ENCODE results near the gene PACS2.
"Not testable (repeated sequence)": the region's sequence is repeated elsewhere in the genome, so short reads cannot be mapped to it uniquely, and the experiment has no call there.

Gene PACS2

GRCh38 chr14:105351920-105352851 lies 37.6 kb downstream of the PACS2 start:
- FAIRE-seq = no peak

DNA sequence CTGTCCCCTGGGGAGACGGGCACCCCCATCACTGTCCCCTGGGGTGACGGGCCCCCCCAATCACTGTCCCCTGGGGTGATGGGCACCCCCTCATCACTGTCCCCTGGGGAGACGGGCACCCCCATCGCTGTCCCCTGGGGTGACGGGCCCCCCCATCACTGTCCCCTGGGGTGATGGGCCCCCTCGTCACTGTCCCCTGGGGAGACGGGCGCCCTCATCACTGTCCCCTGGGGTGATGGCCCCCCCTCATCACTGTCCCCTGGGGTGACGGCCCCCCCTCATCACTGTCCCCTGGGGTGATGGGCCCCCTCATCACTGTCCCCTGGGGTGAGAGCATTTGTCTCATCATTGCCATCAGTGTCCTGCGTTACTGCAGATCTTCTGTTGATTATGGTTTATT lies 38.6 kb downstream of the PACS2 start:
- FAIRE-seq = no peak

DNA sequence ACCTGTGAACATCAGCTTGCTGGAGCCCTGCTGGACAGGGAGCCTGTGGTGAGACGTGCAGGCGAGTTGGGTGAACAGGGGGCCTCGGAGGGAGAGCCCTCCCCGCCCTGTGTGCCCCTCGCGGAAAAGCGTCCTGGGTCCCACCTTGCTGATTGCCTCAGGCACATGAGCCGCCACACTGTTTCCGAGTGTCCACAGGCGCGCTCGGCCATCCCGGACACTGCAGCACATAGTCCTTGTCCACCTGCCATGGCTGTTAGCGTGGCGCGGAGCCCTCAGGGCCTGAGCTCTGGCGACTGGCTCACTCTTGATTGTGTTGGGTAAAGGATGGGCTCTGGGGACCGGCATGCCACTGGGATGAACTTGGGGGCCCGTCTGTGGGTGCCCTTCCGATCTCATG lies 40.0 kb downstream of the PACS2 start:
- FAIRE-seq = no peak

DNA sequence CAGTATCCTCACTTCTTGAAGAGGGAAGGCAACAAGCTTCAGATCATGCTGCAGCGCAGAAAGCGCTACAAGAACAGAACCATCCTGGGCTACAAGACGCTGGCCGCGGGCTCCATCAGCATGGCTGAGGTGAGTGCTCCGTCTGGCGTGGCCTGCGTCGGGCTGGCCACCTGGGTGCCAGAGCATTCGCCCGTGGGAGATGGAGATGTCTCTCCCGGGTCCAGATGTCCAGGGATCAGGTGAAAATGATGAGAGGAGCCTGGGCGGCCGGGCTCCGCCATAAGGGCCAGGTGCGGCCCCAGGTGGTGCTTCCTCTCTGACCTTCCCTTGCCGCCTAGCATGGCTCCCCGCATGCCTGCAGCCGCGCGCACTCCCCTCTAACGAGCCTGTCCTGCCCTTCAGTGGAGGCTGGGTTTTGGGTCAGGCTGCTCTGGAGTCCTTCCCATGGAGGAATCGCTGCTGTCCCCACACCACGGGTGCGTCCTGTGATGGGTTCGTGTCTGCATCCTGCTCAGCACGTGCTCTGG lies 40.6 kb downstream of the PACS2 start:
- FAIRE-seq = no peak

- no peak for FAIRE-seq
These were observed 41.5 kb downstream of the PACS2 start for GRCh38 chr14:105355850-105356604.

GRCh38 chr14:105356927-105357326 lies 42.4 kb downstream of the PACS2 start:
- FAIRE-seq = no peak

- FAIRE-seq = no peak
These were observed 43.1 kb downstream of the PACS2 start for GRCh38 chr14:105357626-105358025.

DNA sequence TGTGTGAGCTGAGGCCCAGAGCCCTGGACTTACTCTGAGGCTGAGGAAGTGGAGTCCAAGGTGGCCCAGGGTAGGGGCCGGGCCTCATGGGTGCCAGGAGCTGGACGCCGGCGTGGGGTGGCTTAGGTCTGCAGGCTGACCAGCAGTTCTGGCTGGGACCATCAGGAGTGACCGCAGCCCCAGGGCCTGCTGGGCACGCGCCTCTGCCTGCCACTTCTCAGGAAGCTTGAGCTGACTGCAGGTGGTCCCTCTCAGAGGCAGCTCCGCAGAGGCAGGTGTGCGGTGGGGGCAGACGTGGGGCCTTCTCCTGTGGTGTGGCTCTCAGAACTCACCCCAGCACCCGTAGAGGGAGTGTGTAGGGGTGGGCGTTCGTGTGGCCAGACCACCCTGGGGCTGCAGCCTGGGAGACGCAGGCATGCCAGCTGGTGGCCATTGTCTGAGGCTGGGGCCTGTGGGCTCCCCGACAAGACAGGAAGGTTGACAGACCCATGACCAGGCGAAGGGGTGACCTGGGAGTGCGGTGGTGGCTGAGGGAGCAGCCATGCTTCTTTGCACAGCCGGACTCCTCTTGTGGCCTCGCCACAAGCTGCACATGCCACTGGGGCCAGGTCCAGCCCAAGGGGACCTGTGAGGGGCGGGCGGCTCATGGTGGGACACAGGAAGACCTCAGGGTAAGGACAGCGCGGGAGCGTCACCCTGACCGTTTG lies 43.7 kb downstream of the PACS2 start:
- FAIRE-seq = no peak

- no peak for FAIRE-seq
These were observed 44.4 kb downstream of the PACS2 start for GRCh38 chr14:105358943-105359342.

- not testable (repeated sequence) for FAIRE-seq
These were observed 46.9 kb downstream of the PACS2 start for GRCh38 chr14:105361412-105361811.

GRCh38 chr14:105363847-105364708 lies 49.5 kb downstream of the PACS2 start:
- no peak for FAIRE-seq

- no peak for FAIRE-seq
These were observed 50.6 kb downstream of the PACS2 start for GRCh38 chr14:105365101-105365500.

DNA sequence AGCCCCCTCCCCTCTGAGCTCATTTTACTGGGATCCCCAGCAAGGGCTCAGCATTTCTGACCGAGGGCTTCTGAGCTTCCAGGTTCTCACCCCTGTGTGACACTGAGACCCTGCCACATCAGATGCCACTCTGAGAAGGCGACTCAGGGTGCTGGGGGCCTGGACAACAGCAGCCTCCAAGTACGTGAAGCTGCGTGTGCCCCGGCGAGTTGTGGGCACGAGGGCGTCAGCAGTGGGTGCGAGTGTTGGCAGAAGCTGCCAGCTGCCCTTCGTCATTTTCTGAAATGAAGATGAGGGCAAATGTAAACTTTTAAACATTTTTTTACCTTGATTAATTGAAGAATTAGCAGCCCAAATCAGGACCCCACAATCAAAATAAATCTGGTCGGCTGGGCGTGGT lies 51.1 kb downstream of the PACS2 start:
- no peak for FAIRE-seq

DNA sequence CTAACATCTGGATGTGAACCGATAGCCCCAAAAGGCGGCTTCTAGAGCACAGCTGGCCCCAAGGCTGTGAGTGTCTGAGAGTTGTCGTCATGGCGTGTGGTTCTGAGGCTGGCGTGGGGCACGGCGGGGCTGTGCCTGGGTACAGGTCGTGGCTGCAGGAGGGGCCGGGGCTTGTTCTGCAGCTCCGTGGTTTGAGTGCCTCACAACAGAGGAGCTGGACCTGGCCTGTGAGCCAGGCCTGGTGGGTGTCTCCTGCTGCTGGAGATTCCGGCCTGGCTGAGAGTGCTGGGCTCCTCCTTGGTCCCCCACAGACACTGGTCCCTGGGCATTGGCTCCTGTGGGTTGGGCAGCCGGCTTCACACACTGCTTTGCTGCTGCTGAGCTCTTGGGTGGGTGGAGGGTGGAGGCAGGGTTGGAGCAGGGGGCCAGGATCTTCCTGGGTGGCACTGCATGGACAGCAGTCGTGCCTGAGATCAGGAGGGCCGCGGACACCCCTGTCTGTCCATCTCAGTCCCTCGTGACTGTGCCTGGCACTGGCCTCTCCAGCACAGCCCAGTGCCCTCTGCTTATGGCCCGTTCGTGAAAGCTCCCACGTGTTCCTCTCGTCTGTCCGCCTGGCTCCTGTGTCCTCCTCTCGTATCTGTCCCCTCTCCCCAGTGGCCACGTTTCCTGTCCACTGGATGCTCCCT lies 52.0 kb downstream of the PACS2 start:
- FAIRE-seq = no peak

DNA sequence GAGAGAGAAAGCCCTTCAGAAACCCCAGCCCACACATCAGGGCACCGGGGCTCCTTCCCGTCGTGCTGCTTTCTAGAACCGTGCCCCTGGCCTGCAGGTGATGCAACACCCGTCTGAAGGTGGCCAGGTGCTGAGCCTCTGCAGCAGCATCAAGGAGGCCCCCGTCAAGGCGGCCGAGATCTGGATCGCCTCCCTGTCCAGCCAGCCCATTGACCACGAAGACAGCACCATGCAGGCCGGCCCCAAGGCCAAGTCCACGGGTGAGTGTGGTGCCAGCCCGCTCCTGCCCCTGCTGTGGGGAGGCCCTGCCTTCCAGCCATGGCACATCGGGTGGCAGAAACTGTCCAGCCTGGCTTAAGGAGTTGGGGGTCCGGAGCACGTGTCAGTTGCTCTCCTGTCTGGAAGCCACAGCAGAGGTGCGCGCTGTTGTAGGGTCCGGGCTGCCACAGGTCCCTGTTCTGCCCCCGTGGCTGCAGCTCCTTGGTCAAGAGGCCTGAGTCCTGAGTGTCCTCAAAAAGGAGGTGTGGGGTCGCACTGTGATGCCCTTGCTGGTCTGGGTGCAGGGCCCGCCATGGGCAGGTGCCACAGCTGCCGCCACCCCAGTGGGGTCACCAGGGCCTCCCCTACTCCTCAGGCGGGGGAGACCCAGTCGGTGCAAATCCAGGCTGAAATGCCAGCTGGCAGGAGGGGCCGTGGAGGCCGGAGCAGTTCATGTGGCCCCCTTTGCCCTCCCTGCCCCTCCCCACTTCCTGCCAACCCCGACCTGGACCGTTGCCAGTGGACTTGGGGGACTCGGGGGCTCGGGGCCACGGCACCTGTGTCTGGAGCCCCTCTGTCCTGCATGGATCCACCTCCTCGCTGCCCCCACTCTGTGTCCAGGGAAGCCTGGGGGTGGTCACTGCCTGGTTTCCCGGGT lies 52.8 kb downstream of the PACS2 start:
- no peak for FAIRE-seq

GRCh38 chr14:105368032-105368417 lies 53.5 kb downstream of the PACS2 start:
- FAIRE-seq = no peak

GRCh38 chr14:105368426-105368825 lies 53.9 kb downstream of the PACS2 start:
- FAIRE-seq = no peak

DNA sequence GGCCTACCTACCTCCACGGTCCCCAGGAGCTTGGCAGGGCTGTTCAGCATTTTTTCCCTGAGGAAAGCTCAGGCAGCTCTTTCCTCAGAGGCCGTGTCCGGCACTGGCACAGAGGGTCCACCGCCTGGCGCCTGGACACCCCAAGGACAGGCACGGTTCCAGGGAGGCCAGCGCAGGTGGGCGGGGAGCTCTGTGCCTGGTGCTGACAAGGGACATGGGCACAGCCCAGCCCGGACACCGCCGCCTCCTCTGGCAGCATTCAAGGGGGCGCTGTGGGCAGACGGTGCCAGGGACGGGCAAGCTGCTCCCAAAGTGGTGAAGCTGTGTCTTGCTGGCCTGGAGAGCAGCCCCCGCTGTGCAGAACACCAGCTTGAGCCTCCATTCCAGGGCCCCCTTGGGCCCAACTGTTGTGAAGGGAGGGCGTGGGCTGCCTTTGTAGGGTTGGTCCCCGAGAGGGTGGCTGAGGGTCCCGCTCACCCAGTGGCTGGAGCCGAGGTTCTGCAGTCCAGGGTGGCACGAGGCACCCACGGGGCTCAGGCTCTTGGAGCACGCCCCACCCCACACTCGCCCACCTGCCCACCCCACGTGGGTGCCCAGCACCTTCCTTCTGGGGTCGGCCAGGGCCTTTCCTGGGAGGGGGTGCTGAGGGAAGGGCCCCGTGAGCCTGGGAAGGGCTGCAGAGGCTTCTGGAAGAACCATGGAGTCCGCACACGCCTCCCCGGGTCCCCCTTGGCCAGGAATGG lies 54.5 kb downstream of the PACS2 start:
- FAIRE-seq = no peak

DNA sequence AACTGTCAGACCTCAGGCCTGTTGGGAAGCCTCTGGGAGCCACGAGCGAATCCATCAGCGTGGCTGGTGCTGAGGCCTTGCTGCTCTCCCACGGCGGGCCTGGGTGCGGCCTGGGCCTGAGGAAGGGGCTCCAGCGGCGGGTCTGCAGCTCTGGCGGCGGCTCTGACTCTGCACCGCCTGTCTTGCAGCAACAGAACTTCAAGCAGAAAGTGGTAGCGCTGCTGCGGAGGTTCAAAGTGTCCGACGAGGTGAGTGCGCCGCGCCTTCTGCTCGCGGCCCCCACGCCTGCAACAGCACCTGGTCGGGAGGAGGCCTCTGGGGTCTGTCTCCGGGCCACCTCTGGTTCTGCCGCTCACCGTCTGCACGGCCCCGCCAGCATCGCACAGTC lies 55.1 kb downstream of the PACS2 start:
- no peak for FAIRE-seq

- no peak for FAIRE-seq
These were observed 59.8 kb downstream of the PACS2 start for GRCh38 chr14:105374389-105374788.
